Measurements from ENCODE around the gene NT5C1A.

Gene NT5C1A

DNA sequence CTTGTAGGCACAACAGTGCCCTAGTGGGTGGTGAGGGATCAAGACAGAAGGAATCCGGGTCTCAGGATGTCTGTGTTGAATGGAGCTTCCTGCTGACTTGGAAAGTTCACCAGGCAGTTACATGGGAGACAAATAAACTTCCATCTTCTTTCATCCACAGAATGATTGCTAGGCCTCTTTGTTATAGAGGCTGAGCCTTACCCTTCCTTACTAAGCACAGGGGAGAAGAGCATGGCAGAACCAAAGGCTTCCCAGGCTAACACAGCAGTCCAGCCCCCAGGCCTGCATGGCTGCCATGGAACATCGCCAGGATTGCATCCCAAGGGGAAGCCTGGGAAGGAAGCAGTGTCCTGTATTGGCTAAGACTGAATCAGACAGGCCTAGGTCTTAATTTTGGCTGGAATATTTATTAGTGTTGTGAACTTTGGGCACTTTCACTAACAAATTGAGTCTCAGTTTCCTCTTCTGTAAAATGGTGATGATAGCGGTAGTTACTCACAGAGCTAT is 51.2 kb downstream of the NT5C1A start:
- H3K4me3 ChIP-seq (replicated peaks; ENCODE audit: low read depth, low read length): no peak overlapping the region
- TF ChIP-seq CTCF (IDR thresholded peaks at IDR 0.05; ENCODE audit: low read depth, low read length, missing control alignments): no peak
- DNase-seq (ENCODE audit: extremely low read depth, low read depth): no peak

GRCh38 chr1:39617488-39618049 is 54.3 kb downstream of the NT5C1A start:
- TF ChIP-seq CTCF (IDR thresholded peaks at IDR 0.05; ENCODE audit: low read depth, low read length, missing control alignments): no peak
- DNase-seq (ENCODE audit: extremely low read depth, low read depth): no peak
- H3K4me3 ChIP-seq (replicated peaks; ENCODE audit: low read depth, low read length): no peak overlapping the region

GRCh38 chr1:39615086-39615673 is 56.7 kb downstream of the NT5C1A start:
- DNase-seq (ENCODE audit: extremely low read depth, low read depth): no peak
- no peak overlapping the region for H3K4me3 ChIP-seq (replicated peaks; ENCODE audit: low read depth, low read length)
- no peak for TF ChIP-seq CTCF (IDR thresholded peaks at IDR 0.05; ENCODE audit: low read depth, low read length, missing control alignments)

DNA sequence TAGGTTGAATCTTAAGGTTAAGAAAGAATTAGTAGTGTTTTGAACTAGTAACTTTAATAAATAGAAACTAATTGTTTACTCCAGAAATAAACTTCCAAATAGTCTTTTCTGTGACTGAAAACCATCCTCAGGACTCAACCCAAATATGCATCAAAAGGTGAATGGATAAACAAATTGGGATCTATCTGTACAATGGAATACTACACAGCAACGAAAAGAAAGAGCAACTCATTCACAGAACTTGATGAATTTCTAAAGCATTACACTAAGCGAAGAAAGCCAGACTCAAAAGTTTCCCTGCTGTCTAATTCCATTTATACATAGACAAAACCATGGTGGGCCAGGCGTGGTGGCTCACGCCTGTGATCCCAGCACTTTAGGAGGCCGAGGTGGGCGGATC is 57.4 kb downstream of the NT5C1A start:
- TF ChIP-seq CTCF (IDR thresholded peaks at IDR 0.05; ENCODE audit: low read depth, low read length, missing control alignments): no peak
- no peak overlapping the region for H3K4me3 ChIP-seq (replicated peaks; ENCODE audit: low read depth, low read length)
- DNase-seq (ENCODE audit: extremely low read depth, low read depth): no peak

- TF ChIP-seq CTCF (IDR thresholded peaks at IDR 0.05; ENCODE audit: low read depth, low read length, missing control alignments): no peak
- no peak overlapping the region for H3K4me3 ChIP-seq (replicated peaks; ENCODE audit: low read depth, low read length)
- DNase-seq (ENCODE audit: extremely low read depth, low read depth): no peak
Observed at GRCh38 chr1:39613250-39613649, 58.7 kb downstream of the NT5C1A start.

- DNase-seq (ENCODE audit: extremely low read depth, low read depth): no peak
- peak; percentile 87 for TF ChIP-seq CTCF (IDR thresholded peaks at IDR 0.05; ENCODE audit: low read depth, low read length, missing control alignments)
- H3K4me3 ChIP-seq (replicated peaks; ENCODE audit: low read depth, low read length): no peak overlapping the region
Observed at GRCh38 chr1:39609618-39610331, 62.1 kb downstream of the NT5C1A start.

All from HFF-Myc (cell line).